HG03060 (cell line): ENCODE results near the gene GABRB2.

Experiments
- ATAC-seq: cut with Tn5 transposase; IDR thresholded peaks from one replicate; pipeline ENCODE4 v1.9.1; 2021; ENCODE audit warnings: low read depth, moderate number of reproducible peaks; ENCODE audit not compliant: unreplicated experiment

GABRB2 gene

GRCh38 chr5:161481922-161482321 lies 64.6 kb downstream of the GABRB2 start:
- ATAC-seq, result no peak

GRCh38 chr5:161471211-161471950 lies 75.1 kb downstream of the GABRB2 start:
- no peak for ATAC-seq

- ATAC-seq, result no peak
Observed at GRCh38 chr5:161467703-161468102, 78.8 kb downstream of the GABRB2 start.

- ATAC-seq, result no peak
Observed at GRCh38 chr5:161460741-161461140, 85.8 kb downstream of the GABRB2 start.

GRCh38 chr5:161446655-161447054 lies 99.9 kb downstream of the GABRB2 start:
- no peak for ATAC-seq

- no peak for ATAC-seq
Observed at GRCh38 chr5:161442471-161442870, 104.1 kb downstream of the GABRB2 start.

- ATAC-seq, result no peak
Observed at GRCh38 chr5:161432798-161433197, 113.7 kb downstream of the GABRB2 start.

- no peak for ATAC-seq
Observed at GRCh38 chr5:161431963-161432362, 114.6 kb downstream of the GABRB2 start.

- ATAC-seq, result no peak
Observed at GRCh38 chr5:161421067-161421466, 125.5 kb downstream of the GABRB2 start.

- ATAC-seq, result no peak
Observed at GRCh38 chr5:161420521-161420920, 126.0 kb downstream of the GABRB2 start.

GRCh38 chr5:161414896-161415295 lies 131.6 kb downstream of the GABRB2 start:
- no peak for ATAC-seq

- no peak for ATAC-seq
Observed at GRCh38 chr5:161414037-161414436, 132.5 kb downstream of the GABRB2 start.

- ATAC-seq, result no peak
Observed at GRCh38 chr5:161412792-161413191, 133.7 kb downstream of the GABRB2 start.

- no peak for ATAC-seq
Observed at GRCh38 chr5:161411156-161411555, 135.4 kb downstream of the GABRB2 start.

- ATAC-seq, result no peak
Observed at GRCh38 chr5:161410640-161411039, 135.9 kb downstream of the GABRB2 start.

GRCh38 chr5:161409471-161409870 lies 137.1 kb downstream of the GABRB2 start:
- no peak for ATAC-seq

- no peak for ATAC-seq
Observed at GRCh38 chr5:161406880-161407279, 139.6 kb downstream of the GABRB2 start.

- no peak for ATAC-seq
Observed at GRCh38 chr5:161403996-161404395, 142.5 kb downstream of the GABRB2 start.

GRCh38 chr5:161403121-161403520 lies 143.4 kb downstream of the GABRB2 start:
- no peak for ATAC-seq

- ATAC-seq, result no peak
Observed at GRCh38 chr5:161400583-161400982, 145.9 kb downstream of the GABRB2 start.

- ATAC-seq, result no peak
Observed at GRCh38 chr5:161399996-161400562, 146.4 kb downstream of the GABRB2 start.

- no peak for ATAC-seq
Observed at GRCh38 chr5:161397448-161397847, 149.1 kb downstream of the GABRB2 start.
